Endodermal cell (in vitro differentiated cells): ENCODE data around the gene INCENP. TPM values are rescaled to one million over a fixed set of nuclear protein-coding genes. Genes with fewer than 3 reads are reported as not detected.

ENCODE experiments used
- DNase-seq: peaks from one replicate; pipeline ENCODE4 v3.0.0-alpha.2; 2017
- H3K27ac ChIP-seq: 2 replicates; pipeline ENCODE4 v1.5.1; 2013; ENCODE audit warnings: mild to moderate bottlenecking, low read depth, low read length, moderate library complexity
- H3K27me3 ChIP-seq: 2 replicates; pipeline ENCODE4 v1.6.1; 2013; ENCODE audit warnings: mild to moderate bottlenecking, low read length, moderate library complexity; ENCODE audit not compliant: insufficient read depth, control insufficient read depth, poor library complexity, severe bottlenecking
- H3K36me3 ChIP-seq: 2 replicates; pipeline ENCODE4 v1.7.0; 2013; ENCODE audit warnings: mild to moderate bottlenecking, low read length, moderate library complexity; ENCODE audit not compliant: control insufficient read depth, insufficient read depth
- H3K4me1 ChIP-seq: one replicate; pipeline ENCODE4 v1.7.0; 2013; ENCODE audit warnings: low read length; ENCODE audit not compliant: control insufficient read depth, insufficient read depth
- H3K4me3 ChIP-seq: 2 replicates; pipeline ENCODE4 v1.5.1; 2013; ENCODE audit warnings: mild to moderate bottlenecking, low read length, moderate library complexity
- H3K9ac ChIP-seq: 2 replicates; pipeline ENCODE4 v1.6.1; 2013; ENCODE audit warnings: mild to moderate bottlenecking, low read length, moderate library complexity; ENCODE audit not compliant: poor library complexity, severe bottlenecking; ENCODE audit errors: extremely low read depth
- H3K9me3 ChIP-seq: 2 replicates; pipeline ENCODE4 v1.6.1; 2013; ENCODE audit warnings: mild to moderate bottlenecking, low read length, moderate library complexity; ENCODE audit not compliant: control insufficient read depth
- H3K27ac Mint-ChIP-seq: 2 replicates; pipeline ENCODE4 v1.8.0; 2020; ENCODE audit warnings: mixed read lengths
- H3K27me3 Mint-ChIP-seq: 2 replicates; pipeline ENCODE4 v1.8.0; 2021; ENCODE audit warnings: mild to moderate bottlenecking, mixed read lengths; ENCODE audit not compliant: insufficient read depth
- H3K36me3 Mint-ChIP-seq: 2 replicates; pipeline ENCODE4 v1.8.0; 2020; ENCODE audit warnings: low read depth, mixed read lengths
- H3K4me1 Mint-ChIP-seq: 2 replicates; pipeline ENCODE4 v1.8.0; 2020; ENCODE audit warnings: mixed read lengths
- H3K4me3 Mint-ChIP-seq: 2 replicates; pipeline ENCODE4 v1.8.0; 2020; ENCODE audit warnings: mild to moderate bottlenecking, moderate library complexity, mixed read lengths
- H3K9me3 Mint-ChIP-seq: 2 replicates; pipeline ENCODE4 v1.8.0; 2020; ENCODE audit warnings: mild to moderate bottlenecking, mixed read lengths
- WGBS, 2 experiments: methylation state at CpG; one replicate each; pipeline versions ENCODE4 v1.1.5 to v1.1.7; 2013; ENCODE audit warnings: missing lambda C conversion rate in 2 of 2, mixed read lengths in 1 of 2; ENCODE audit not compliant: insufficient coverage in 1 of 2, insufficient read length in 1 of 2; 5-methylcytosine and 5-hydroxymethylcytosine counted together
- total RNA-seq, 2 donors: library from RNA; stranded (reverse); fragmentation: NEBNext Ultra II Directional in 1 of 2; extraction: Animal tissue kit (Norgen Biotek cat#: 25700) in 1 of 2; gene quantifications; 2 replicates in 1 of 2; 3 replicates in 1 of 2; pipeline ENCODE4 v1.2.1, GENCODE V29; 2021
- TF ChIP-seq, protein P1 (sequence below): fragments of 200-600 bp; sonication (generic); conservative IDR thresholded peaks from 2 replicates; pipeline ENCODE4 v1.5.0; 2021; ENCODE audit warnings: antibody characterized with exemption, mild to moderate bottlenecking

The INCENP gene
- total RNA-seq, 2 donors from 2014 or later, result 58.1 to 115 TPM

DNA sequence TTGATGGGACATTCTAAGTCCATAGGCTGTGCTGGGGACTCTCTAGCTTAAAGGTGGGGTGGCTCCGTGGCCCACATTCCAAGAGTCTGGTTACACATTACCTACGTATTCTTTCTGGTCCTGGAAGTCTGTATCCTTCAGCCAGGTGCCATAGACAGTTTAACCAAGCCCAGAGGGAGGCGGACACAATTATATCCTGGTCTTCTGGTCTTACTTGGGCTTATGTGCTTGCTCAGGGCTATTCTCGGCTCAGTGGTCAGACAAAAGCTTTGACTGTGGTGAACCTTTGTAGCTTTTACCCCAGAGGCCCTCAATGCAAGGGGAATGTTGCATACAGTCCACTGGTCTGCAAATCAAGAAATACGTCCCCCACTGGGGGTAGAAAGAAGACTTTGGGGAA is 3.4 kb upstream of the INCENP start:
- H3K27ac ChIP-seq, result no peak overlapping the region
- H3K36me3 ChIP-seq, result no peaks in the 10 kb centered on the region
- Mint-ChIP-seq H3K4me3 (no peak overlapping the region), H3K4me1 (peaks cover 14% of the 10 kb centered on the region), H3K36me3 (no peaks in the 10 kb centered on the region), H3K27ac (no peak overlapping the region), H3K9me3 (peaks cover 10% of the 10 kb centered on the region), H3K27me3 (peaks cover 2% of the 10 kb centered on the region)
- H3K27me3 ChIP-seq, result no peaks in the 10 kb centered on the region
- no peak for DNase-seq
- no peak overlapping the region for H3K9ac ChIP-seq
- TF ChIP-seq, protein P1, sequence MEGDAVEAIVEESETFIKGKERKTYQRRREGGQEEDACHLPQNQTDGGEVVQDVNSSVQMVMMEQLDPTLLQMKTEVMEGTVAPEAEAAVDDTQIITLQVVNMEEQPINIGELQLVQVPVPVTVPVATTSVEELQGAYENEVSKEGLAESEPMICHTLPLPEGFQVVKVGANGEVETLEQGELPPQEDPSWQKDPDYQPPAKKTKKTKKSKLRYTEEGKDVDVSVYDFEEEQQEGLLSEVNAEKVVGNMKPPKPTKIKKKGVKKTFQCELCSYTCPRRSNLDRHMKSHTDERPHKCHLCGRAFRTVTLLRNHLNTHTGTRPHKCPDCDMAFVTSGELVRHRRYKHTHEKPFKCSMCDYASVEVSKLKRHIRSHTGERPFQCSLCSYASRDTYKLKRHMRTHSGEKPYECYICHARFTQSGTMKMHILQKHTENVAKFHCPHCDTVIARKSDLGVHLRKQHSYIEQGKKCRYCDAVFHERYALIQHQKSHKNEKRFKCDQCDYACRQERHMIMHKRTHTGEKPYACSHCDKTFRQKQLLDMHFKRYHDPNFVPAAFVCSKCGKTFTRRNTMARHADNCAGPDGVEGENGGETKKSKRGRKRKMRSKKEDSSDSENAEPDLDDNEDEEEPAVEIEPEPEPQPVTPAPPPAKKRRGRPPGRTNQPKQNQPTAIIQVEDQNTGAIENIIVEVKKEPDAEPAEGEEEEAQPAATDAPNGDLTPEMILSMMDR, result no peak
- no peak overlapping the region for H3K4me3 ChIP-seq
- WGBS, 2 experiments, result 87 to 92% methylated on average over 4 to 5 of the region's 5 CpGs
- peaks cover 5% of the 10 kb centered on the region for H3K4me1 ChIP-seq
- peaks cover 13% of the 10 kb centered on the region for H3K9me3 ChIP-seq

DNA sequence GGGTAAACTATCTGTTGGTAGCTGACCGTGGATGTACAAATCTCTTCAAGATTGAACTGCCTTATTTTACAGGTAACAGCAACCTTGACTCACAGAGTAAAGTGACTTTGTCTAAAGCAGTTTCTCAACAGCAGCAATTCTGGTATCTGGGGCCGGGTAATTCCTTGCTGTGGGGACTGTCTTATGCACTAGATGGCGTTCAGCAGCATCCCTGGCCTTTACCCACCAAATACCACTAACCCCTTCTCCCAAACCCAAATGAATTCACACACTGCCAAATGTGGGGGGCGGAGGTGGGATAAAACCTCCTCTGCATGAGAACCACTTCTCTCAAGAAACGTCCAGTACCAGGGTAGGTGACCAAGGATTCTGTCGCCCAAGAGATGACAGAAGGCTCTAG is 1.7 kb upstream of the INCENP start:
- Histone ChIP-seq H3K27me3 (no peaks in the 10 kb centered on the region), H3K4me1 (peaks cover 10% of the 10 kb centered on the region), H3K36me3 (no peaks in the 10 kb centered on the region), H3K27ac (no peak overlapping the region), H3K9ac (no peak overlapping the region), H3K4me3 (no peak overlapping the region), H3K9me3 (no peaks in the 10 kb centered on the region)
- Mint-ChIP-seq H3K36me3 (no peaks in the 10 kb centered on the region), H3K4me1 (peaks cover 19% of the 10 kb centered on the region), H3K4me3 (no peak overlapping the region), H3K27ac (no peak overlapping the region), H3K27me3 (peaks cover 2% of the 10 kb centered on the region), H3K9me3 (no peaks in the 10 kb centered on the region)
- TF ChIP-seq, protein P1, result peak; percentile 67
- DNase-seq, result peak; percentile 75
- 58 to 73% methylated on average over 4 to 6 of the region's 6 CpGs for WGBS, 2 experiments

DNA sequence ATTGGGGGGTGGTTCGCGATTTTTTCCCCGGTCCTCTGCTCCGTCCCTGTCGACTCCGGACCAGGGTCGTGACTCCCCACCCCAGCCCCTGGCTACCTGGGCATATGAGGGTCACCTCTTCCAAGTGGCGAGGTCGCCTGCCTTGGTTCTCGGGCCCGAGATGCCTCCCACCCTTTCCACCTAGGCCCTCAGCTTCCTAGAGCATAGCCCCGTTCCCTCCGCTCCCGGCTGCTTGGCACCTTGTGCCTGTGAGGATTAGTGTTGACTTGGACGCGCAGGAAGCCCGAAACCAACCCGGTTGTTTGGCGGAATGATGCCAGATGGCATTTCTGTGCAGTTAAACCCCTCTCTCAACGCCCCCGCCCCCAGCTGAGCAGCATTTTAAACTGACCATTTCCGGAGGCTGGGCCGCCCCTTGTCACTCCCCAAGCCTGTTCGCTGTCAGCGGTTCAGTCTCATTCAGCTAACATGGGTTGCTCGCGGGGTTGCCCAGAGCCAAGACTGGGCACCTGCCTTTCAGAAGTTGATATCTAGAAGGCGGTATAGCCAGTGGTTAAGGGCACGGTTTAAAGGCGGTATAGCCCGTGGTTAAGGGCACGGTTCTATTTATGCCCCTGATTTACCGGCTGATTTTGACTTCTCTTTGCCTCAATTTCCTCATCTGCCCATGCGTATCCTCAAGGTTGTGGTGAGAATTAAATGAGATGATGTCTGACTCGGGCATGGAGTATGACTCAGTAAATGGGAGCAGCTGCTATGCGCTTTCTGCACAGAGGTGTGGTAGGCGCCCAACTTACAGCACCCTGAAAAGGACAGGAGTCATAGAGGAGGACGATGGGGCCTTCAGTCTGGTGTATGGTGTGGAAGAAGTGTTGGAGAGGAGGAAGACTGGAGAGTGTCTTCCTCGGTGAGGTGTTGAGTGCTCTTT is 639 bp downstream of the INCENP start:
- H3K36me3 ChIP-seq, result peaks cover 14% of the 10 kb centered on the region
- H3K4me3 Mint-ChIP-seq, result peak overlapping the region; percentile 98
- H3K27me3 Mint-ChIP-seq, result peaks cover 2% of the 10 kb centered on the region
- H3K9me3 ChIP-seq, result no peaks in the 10 kb centered on the region
- WGBS, 2 experiments, result 7 to 9% methylated on average over 23 to 39 of the region's 39 CpGs
- peaks cover 9% of the 10 kb centered on the region for H3K36me3 Mint-ChIP-seq
- peak overlapping the region; percentile 94 for H3K4me3 ChIP-seq
- no peaks in the 10 kb centered on the region for H3K9me3 Mint-ChIP-seq
- peaks cover 10% of the 10 kb centered on the region for H3K4me1 ChIP-seq
- peak overlapping the region; percentile 95 for H3K27ac Mint-ChIP-seq
- TF ChIP-seq, protein P1, result no peak
- H3K4me1 Mint-ChIP-seq, result peaks cover 21% of the 10 kb centered on the region
- peak overlapping the region; percentile 84 for H3K9ac ChIP-seq
- H3K27ac ChIP-seq, result no peak overlapping the region
- peak; percentile 63 for DNase-seq
- no peaks in the 10 kb centered on the region for H3K27me3 ChIP-seq
